ENCODE results near the gene DCXR. TPM values are rescaled to one million over a fixed set of nuclear protein-coding genes. Genes with fewer than 3 reads are reported as not detected.

DCXR gene
- total RNA-seq, 1 donor from 2014 or later: 219 TPM

- Histone ChIP-seq H3K4me3 (no peak overlapping the region), H3K9me3 (replicated peaks) (no peaks in the 10 kb centered on the region), H3K27ac (replicated peaks) (no peak overlapping the region), H3K4me1 (peaks cover 18% of the 10 kb centered on the region), H3K36me3 (peaks cover 26% of the 10 kb centered on the region), H3K27me3 (ENCODE audit: low read depth) (no peaks in the 10 kb centered on the region)
- intact Hi-C loops (cut with micrococcal nuclease): no loop called here
- no peak for DNase-seq
- TF ChIP-seq CTCF (IDR thresholded peaks at IDR 0.05; ENCODE audit: borderline replicate concordance): no peak
Measured at GRCh38 chr17:81987161-81987770, 50.2 kb downstream of the DCXR start.

- no peak for DNase-seq
- H3K36me3 ChIP-seq: peaks cover 30% of the 10 kb centered on the region
- intact Hi-C loops (cut with micrococcal nuclease): no loop called here
- no peaks in the 10 kb centered on the region for H3K27me3 ChIP-seq (ENCODE audit: low read depth)
- no peaks in the 10 kb centered on the region for H3K9me3 ChIP-seq (replicated peaks)
- H3K27ac ChIP-seq (replicated peaks): no peak overlapping the region
- no peak overlapping the region for H3K4me3 ChIP-seq
- no peak for TF ChIP-seq CTCF (IDR thresholded peaks at IDR 0.05; ENCODE audit: borderline replicate concordance)
- H3K4me1 ChIP-seq: peaks cover 11% of the 10 kb centered on the region
Measured at GRCh38 chr17:81986606-81987005, 50.9 kb downstream of the DCXR start.

Other genes starting within 250 kb of the DCXR start
- not detected for gene GCGR, start 233.5 kb downstream of the DCXR start, total RNA-seq
- 110 TPM for gene MCRIP1, start 204.4 kb downstream of the DCXR start, total RNA-seq
- 0.25 TPM for gene PPP1R27, start 202.6 kb downstream of the DCXR start, total RNA-seq
- gene P4HB, start 177.2 kb downstream of the DCXR start, total RNA-seq: 267 TPM
- 95.1 TPM for gene ARHGDIA, start 166.4 kb downstream of the DCXR start, total RNA-seq
- gene ALYREF, start 146.1 kb downstream of the DCXR start, total RNA-seq: 32.1 TPM
- 161 TPM for gene ANAPC11, start 146.0 kb downstream of the DCXR start, total RNA-seq
- gene NPB, start 135.5 kb downstream of the DCXR start, total RNA-seq: 0.19 TPM
- 48.1 TPM for gene PCYT2, start 126.3 kb downstream of the DCXR start, total RNA-seq
- 8.5 TPM for gene SIRT7, start 119.5 kb downstream of the DCXR start, total RNA-seq
- gene MAFG, start 110.0 kb downstream of the DCXR start, total RNA-seq: 24.3 TPM
- 3.8 TPM for gene PYCR1, start 100.4 kb downstream of the DCXR start, total RNA-seq
- gene MYADML2, start 90.5 kb downstream of the DCXR start, total RNA-seq: 7.2 TPM
- not detected for gene NOTUM, start 76.5 kb downstream of the DCXR start, total RNA-seq
- gene ASPSCR1, start 60.1 kb downstream of the DCXR start, total RNA-seq: 27.5 TPM
- 26.3 TPM for gene CENPX, start 14.8 kb downstream of the DCXR start, total RNA-seq
- 4.3 TPM for gene LRRC45, start 14.4 kb downstream of the DCXR start, total RNA-seq
- 0.82 TPM for gene RAC3, start 6.0 kb downstream of the DCXR start, total RNA-seq
- 21.1 TPM for gene RFNG, start 14.1 kb upstream of the DCXR start, total RNA-seq
- gene GPS1, start 14.2 kb upstream of the DCXR start, total RNA-seq: 85.9 TPM
- gene DUS1L, start 28.1 kb upstream of the DCXR start, total RNA-seq: 64.6 TPM
- gene FASN, start 60.5 kb upstream of the DCXR start, total RNA-seq: 13.6 TPM
- 8.1 TPM for gene CCDC57, start 175.1 kb upstream of the DCXR start, total RNA-seq
- 8.5 TPM for gene SLC16A3, start 191.3 kb upstream of the DCXR start, total RNA-seq
- gene CSNK1D, start 236.0 kb upstream of the DCXR start, total RNA-seq: 61.8 TPM

Data from left ventricle myocardium inferior (tissue), 1 donor.